Measurements from ENCODE around the gene CASP12. TPM values are rescaled to one million over a fixed set of nuclear protein-coding genes. Genes with fewer than 3 reads are reported as not detected.

Gene CASP12
- total RNA-seq, 1 experiment from 2014 or later, result not detected

DNA sequence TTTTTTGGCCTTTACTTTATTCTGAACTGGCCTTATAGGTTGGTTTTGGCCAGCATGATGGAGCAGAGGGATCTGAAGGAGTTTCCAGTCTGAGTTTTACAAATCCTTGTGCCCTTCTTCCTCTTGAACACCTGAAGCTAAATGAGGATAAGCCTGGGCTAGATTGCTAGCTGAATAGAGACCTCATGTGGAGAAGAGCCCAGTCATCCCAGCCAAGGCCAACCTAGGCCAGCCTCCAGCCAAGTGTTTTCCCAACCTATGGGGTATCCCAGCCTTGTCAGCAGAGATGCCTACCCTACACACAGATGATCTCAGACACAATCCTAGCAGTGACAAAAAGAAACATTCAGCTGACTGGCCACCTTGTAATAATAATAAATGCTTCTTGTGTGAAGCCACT is 966 bp upstream of the CASP12 start:
- no peaks in the 10 kb centered on the region for H3K27me3 ChIP-seq (replicated peaks; ENCODE audit: insufficient read depth, low read depth, low read length, poor library complexity)
- H3K36me3 ChIP-seq (ENCODE audit: insufficient read depth, low read length, poor library complexity, severe bottlenecking), result no peaks in the 10 kb centered on the region
- H3K27ac ChIP-seq (ENCODE audit: low read depth, low read length, poor library complexity, severe bottlenecking), result no peak overlapping the region
- H3K4me3 ChIP-seq (ENCODE audit: low read depth, low read length, poor library complexity, severe bottlenecking), result no peak overlapping the region
- TF ChIP-seq, protein P1, sequence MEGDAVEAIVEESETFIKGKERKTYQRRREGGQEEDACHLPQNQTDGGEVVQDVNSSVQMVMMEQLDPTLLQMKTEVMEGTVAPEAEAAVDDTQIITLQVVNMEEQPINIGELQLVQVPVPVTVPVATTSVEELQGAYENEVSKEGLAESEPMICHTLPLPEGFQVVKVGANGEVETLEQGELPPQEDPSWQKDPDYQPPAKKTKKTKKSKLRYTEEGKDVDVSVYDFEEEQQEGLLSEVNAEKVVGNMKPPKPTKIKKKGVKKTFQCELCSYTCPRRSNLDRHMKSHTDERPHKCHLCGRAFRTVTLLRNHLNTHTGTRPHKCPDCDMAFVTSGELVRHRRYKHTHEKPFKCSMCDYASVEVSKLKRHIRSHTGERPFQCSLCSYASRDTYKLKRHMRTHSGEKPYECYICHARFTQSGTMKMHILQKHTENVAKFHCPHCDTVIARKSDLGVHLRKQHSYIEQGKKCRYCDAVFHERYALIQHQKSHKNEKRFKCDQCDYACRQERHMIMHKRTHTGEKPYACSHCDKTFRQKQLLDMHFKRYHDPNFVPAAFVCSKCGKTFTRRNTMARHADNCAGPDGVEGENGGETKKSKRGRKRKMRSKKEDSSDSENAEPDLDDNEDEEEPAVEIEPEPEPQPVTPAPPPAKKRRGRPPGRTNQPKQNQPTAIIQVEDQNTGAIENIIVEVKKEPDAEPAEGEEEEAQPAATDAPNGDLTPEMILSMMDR (conservative IDR thresholded peaks at IDR 0.05; ENCODE audit: low read depth, low read length), result no peak
- no peak for TF ChIP-seq EZH2 (IDR thresholded peaks at IDR 0.05; ENCODE audit: borderline replicate concordance, low read depth, low read length, poor library complexity, severe bottlenecking)
- ChIA-PET POLR2A (ENCODE audit: low non-redundant PET) (no interaction called here), CTCF (no interaction called here)
- no peaks in the 10 kb centered on the region for H3K4me1 ChIP-seq (ENCODE audit: insufficient read depth, low read length, poor library complexity, severe bottlenecking)
- DNase-seq (ENCODE audit: low spot score), result no peak
- no TSS peak for BruUV-seq (replicated peaks)
- intact Hi-C loops (cut with micrococcal nuclease; ENCODE audit: unreplicated experiment), result no loop called here
- no peaks in the 10 kb centered on the region for H3K9me3 ChIP-seq (ENCODE audit: low read depth, low read length, poor library complexity, severe bottlenecking)

DNA sequence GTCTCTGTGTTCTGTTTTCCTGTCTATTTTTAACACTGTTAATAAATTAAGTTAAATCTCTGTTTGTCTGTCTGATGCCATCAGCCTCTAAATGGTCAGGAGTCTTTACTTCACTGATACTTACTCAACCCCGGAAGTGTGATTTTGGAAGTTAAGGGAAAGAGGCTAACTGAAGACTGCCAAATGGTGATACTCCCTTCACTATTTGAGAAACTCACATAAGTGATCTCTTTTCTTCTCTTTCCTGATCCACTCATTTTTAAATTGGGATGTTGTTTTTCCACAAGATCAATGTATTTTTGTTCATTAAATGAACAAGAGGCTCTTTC is 389 bp upstream of the CASP12 start:
- DNase-seq (ENCODE audit: low spot score), result no peak
- no peak overlapping the region for H3K4me3 ChIP-seq (ENCODE audit: low read depth, low read length, poor library complexity, severe bottlenecking)
- no TSS peak for BruUV-seq (replicated peaks)
- H3K27ac ChIP-seq (ENCODE audit: low read depth, low read length, poor library complexity, severe bottlenecking), result no peak overlapping the region
- ChIA-PET CTCF (no interaction called here), POLR2A (ENCODE audit: low non-redundant PET) (no interaction called here)
- no peaks in the 10 kb centered on the region for H3K27me3 ChIP-seq (replicated peaks; ENCODE audit: insufficient read depth, low read depth, low read length, poor library complexity)
- no peaks in the 10 kb centered on the region for H3K4me1 ChIP-seq (ENCODE audit: insufficient read depth, low read length, poor library complexity, severe bottlenecking)
- no peaks in the 10 kb centered on the region for H3K36me3 ChIP-seq (ENCODE audit: insufficient read depth, low read length, poor library complexity, severe bottlenecking)
- TF ChIP-seq, protein P1 (conservative IDR thresholded peaks at IDR 0.05; ENCODE audit: low read depth, low read length), result no peak
- no peak for TF ChIP-seq EZH2 (IDR thresholded peaks at IDR 0.05; ENCODE audit: borderline replicate concordance, low read depth, low read length, poor library complexity, severe bottlenecking)
- intact Hi-C loops (cut with micrococcal nuclease; ENCODE audit: unreplicated experiment), result no loop called here
- H3K9me3 ChIP-seq (ENCODE audit: low read depth, low read length, poor library complexity, severe bottlenecking), result no peaks in the 10 kb centered on the region

DNA sequence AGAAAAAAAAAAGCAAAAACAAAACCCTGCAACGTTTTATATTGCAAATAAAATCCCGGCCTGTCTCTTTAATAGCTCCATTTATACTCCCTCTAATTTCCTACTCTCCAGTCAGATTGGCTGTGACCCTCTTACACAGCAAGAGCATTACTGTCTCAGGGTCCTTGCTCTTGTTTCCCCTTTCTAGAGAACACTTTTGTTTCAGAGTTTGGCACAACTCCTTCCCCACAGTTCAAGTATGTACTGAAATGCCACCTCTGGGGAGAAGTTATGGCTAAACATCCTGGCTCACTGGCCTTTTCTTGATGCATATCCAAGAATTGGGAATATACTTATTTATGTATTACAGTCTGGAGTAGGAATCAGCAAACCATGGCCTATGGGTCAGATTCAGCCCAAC is 2.6 kb downstream of the CASP12 start:
- Histone ChIP-seq H3K4me1 (ENCODE audit: insufficient read depth, low read length, poor library complexity, severe bottlenecking) (no peaks in the 10 kb centered on the region), H3K27me3 (replicated peaks; ENCODE audit: insufficient read depth, low read depth, low read length, poor library complexity) (no peaks in the 10 kb centered on the region), H3K27ac (ENCODE audit: low read depth, low read length, poor library complexity, severe bottlenecking) (no peak overlapping the region), H3K36me3 (ENCODE audit: insufficient read depth, low read length, poor library complexity, severe bottlenecking) (no peaks in the 10 kb centered on the region), H3K4me3 (ENCODE audit: low read depth, low read length, poor library complexity, severe bottlenecking) (no peak overlapping the region), H3K9me3 (ENCODE audit: low read depth, low read length, poor library complexity, severe bottlenecking) (no peaks in the 10 kb centered on the region)
- ChIA-PET POLR2A (ENCODE audit: low non-redundant PET) (no interaction called here), CTCF (no interaction called here)
- intact Hi-C loops (cut with micrococcal nuclease; ENCODE audit: unreplicated experiment), result no loop called here
- no peak for DNase-seq (ENCODE audit: low spot score)
- BruUV-seq (replicated peaks), result no TSS peak
- TF ChIP-seq EZH2 (IDR thresholded peaks at IDR 0.05; ENCODE audit: borderline replicate concordance, low read depth, low read length, poor library complexity, severe bottlenecking), result no peak
- TF ChIP-seq, protein P1 (conservative IDR thresholded peaks at IDR 0.05; ENCODE audit: low read depth, low read length), result no peak
